LNCAP (cell line): ENCODE data around the gene CXCL17.

Experiments used
- TF ChIP-seq, protein P1 (sequence below): fragments of 450-650 bp; IDR thresholded peaks from 2 replicates; pipeline ENCODE4 v1.5.1; 2017; ENCODE audit warnings: mild to moderate bottlenecking

The CXCL17 gene

GRCh38 chr19:42469311-42470235 lies 26.8 kb upstream of the CXCL17 start:
- TF ChIP-seq, protein P1, sequence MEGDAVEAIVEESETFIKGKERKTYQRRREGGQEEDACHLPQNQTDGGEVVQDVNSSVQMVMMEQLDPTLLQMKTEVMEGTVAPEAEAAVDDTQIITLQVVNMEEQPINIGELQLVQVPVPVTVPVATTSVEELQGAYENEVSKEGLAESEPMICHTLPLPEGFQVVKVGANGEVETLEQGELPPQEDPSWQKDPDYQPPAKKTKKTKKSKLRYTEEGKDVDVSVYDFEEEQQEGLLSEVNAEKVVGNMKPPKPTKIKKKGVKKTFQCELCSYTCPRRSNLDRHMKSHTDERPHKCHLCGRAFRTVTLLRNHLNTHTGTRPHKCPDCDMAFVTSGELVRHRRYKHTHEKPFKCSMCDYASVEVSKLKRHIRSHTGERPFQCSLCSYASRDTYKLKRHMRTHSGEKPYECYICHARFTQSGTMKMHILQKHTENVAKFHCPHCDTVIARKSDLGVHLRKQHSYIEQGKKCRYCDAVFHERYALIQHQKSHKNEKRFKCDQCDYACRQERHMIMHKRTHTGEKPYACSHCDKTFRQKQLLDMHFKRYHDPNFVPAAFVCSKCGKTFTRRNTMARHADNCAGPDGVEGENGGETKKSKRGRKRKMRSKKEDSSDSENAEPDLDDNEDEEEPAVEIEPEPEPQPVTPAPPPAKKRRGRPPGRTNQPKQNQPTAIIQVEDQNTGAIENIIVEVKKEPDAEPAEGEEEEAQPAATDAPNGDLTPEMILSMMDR: no peak

DNA sequence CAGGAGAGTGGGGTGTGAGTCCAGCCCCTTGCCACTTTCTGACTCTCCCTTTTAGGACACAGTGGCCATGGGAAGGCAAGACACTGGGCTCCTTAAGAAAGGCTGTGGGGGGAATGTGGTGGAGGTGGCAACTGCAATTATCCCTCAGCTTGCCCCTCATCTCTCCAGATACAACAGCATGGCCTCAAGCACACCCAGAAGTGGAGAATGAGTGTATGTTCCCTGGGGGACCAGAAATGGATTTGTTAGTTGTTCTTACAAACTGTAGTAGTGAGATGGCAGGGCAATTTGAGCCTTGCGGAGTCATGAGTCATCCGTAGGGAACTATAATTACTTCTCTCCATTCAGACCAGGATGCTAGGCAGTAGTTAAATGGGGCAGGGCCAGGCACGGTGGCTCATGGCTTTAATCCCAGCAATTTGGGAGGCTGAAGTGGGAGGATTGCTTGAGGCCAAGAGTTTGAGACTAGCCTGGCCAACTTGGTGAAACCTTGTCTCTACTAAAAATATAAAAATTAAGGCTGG lies 25.6 kb upstream of the CXCL17 start:
- TF ChIP-seq, protein P1: no peak

GRCh38 chr19:42467183-42467760 lies 24.5 kb upstream of the CXCL17 start:
- TF ChIP-seq, protein P1: no peak

GRCh38 chr19:42466521-42467182 lies 23.9 kb upstream of the CXCL17 start:
- TF ChIP-seq, protein P1: no peak

DNA sequence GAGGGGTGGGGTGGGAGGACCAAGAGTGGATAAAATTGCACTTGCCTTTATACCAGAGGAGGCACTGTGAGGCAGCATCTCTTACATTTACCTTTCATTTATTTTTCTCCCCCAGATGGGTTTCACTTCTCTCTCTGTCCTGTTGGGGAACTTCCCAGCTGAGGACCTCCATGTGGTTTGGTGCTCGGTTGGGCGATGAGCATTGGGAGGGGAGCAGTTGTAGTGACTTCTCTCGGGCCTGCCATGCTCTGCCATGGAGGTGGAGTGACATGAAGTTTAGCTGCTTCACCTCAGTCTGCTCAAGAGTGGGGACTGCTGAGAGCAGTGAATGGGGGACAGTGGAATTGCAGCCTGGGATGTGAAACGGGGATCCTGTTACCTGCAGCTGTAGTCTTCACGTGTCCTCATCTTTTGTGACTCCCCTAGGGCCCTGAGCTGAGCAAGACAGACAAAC lies 23.1 kb upstream of the CXCL17 start:
- TF ChIP-seq, protein P1: no peak

DNA sequence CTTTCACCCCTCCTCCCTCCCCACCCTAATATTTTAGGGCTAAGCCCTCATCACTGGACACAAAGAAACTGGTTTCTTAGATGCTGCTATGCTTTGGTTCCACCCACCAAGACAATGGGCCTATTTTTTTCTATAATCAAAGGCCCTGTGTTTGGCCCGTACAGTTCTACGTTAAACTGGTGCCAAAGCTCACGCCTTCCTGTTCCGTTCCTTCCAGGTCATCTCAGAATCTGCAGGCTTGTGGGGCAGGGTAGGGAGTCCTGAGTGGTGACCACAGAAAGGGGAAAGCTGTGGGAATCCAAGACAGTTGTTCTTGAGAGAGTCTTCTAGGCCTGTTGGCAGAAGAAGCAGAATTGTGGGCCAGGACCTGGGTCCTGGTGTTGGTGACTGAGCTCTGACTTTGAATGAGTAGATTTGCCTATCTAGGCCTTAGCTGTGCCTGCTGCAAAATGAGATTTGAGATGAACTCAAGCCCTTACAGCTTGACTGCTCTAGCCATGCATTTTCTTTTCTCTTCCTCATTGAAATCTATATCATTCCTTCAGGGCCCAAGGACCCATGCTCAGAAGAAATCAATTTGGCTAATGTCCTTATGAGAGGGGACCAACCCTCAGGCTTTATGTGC lies 19.1 kb upstream of the CXCL17 start:
- TF ChIP-seq, protein P1: no peak

DNA sequence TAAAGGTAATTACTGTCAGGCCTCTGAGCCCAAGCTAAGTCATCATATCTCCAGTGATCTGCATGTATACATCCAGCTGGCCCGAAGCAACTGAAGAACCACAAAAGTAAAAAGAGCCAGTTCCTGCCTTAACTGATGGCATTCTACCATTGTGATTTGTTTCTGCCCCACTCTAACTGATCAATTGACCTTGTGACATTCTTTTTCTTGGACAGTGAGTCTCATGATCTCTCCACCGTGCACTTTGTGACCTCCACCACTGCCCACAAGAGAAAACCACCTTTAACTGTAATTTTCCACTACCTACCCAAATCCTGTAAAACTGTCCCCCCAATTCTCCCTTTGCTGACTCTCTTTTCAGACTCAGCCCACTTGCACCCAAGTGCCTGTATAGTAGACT lies 17.2 kb upstream of the CXCL17 start:
- TF ChIP-seq, protein P1: no peak
